GM18517 (cell line): ENCODE measurements around the gene ARID1B.

ENCODE experiments used
- ATAC-seq: cut with Tn5 transposase; IDR thresholded peaks from one replicate; pipeline ENCODE4 v1.9.1; 2021; ENCODE audit warnings: mild to moderate bottlenecking, moderate library complexity; ENCODE audit not compliant: unreplicated experiment

The ARID1B gene

GRCh38 chr6:156790711-156791319 is 13.6 kb downstream of the ARID1B start:
- no peak for ATAC-seq

DNA sequence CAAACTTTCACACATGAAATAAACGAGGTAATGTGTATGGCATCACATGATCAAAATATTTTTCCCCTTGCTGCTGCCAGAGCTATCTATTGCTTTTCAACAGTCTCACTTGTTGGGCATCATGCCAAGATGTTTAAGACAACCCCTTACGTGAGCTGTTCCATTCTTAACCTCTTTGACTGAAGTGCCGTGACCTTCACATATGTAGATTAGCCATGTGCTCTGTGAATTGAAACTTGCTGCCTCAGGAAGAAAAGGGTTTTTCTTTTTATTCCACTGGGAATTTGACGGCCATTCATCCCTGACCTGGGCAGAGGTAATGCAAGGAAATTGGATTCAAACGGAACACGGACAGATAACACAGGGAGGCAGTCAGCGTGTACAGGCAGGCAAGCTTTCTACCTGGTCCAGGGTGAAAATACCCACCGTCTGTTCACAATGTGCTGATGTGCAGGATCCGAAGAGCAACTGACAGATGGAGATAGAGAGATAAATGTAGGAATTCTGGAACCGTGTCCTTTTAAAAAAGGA is 14.2 kb downstream of the ARID1B start:
- peak; percentile 58 for ATAC-seq

GRCh38 chr6:156793200-156793599 is 16.0 kb downstream of the ARID1B start:
- no peak for ATAC-seq

- peak; percentile 47 for ATAC-seq
Measured at GRCh38 chr6:156794546-156795354, 17.6 kb downstream of the ARID1B start.

DNA sequence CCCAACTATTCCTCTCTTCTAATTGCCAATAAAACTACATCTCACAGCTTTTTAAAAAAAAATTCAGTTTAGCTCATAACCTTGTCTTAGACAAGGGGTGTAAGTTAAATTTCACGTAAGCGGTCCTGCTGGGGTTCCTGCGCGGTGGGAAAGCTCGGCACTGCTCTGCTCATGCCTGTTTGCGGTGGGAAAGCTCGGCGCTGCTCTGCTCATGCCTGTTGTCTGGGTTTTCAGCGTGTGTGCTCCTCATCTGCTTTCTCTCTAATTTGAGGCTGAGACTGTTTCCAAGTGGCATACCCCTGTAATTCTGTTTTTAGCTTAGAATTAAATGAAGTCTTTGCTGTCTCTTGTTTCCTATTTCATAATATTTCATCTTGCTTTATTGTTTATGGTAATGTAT is 18.6 kb downstream of the ARID1B start:
- ATAC-seq = no peak

GRCh38 chr6:156796627-156797026 is 19.4 kb downstream of the ARID1B start:
- ATAC-seq = no peak

DNA sequence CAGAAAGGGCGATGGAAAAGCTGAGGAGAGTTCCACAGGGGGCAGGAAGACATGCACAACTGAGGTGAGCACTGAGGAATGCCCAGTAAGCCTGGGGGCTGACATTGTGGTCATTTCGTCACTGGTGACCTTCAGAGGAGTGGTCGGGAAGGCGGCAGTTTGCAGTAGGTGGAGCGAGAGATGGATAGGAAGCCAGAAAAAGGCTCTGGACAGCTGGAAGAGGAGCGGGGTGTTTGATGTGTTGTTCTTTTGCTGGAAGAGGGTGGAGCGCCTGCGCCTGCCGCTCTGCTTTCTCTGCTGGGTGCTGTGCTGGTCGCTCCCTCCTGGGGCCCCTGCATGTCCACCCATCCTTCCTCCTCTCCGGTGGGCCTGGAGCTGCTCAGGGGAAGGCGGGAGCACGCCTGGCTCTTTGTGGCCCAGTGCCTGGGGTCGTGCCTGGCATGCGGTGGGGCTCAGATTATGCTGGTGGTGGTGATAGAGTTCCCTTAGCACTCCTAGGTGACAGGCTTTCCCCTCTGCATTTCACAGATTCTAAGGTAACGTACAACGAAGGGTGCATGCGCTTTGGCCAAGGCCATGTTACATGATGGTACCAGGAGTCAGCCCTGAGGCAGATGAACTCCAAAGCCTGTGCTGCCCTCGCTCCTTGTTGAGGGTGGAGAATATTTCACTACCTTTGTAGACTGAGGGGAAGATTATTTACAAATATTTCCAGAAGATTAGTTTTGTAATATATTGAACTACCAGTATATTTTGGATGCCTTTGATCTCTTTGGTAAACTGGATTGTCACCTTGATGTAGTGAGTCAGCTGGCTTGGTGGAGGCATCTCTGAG is 20.9 kb downstream of the ARID1B start:
- ATAC-seq = no peak

GRCh38 chr6:156801712-156802111 is 24.5 kb downstream of the ARID1B start:
- ATAC-seq = no peak

DNA sequence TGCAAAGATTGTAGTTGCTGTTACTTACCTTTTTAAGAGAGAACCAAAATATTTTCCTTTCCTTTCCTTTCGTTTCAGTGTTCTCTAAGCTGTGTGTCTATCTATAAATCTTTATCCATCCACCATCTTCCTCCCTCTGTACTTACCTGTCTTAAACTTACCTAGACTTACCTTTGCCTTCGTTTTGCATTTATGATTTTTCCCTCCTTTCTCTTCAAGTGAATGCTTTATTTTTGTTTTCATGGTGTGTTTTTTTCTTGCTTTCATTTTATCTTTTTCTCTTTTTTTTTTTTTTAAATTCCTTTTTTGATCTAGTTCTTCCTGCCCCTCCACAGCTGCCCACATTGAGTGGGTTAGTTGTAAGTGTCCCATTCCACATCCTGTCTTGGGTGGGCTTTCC is 26.2 kb downstream of the ARID1B start:
- no peak for ATAC-seq

GRCh38 chr6:156804402-156804801 is 27.2 kb downstream of the ARID1B start:
- no peak for ATAC-seq

- no peak for ATAC-seq
Measured at GRCh38 chr6:156806155-156806554, 29.0 kb downstream of the ARID1B start.

DNA sequence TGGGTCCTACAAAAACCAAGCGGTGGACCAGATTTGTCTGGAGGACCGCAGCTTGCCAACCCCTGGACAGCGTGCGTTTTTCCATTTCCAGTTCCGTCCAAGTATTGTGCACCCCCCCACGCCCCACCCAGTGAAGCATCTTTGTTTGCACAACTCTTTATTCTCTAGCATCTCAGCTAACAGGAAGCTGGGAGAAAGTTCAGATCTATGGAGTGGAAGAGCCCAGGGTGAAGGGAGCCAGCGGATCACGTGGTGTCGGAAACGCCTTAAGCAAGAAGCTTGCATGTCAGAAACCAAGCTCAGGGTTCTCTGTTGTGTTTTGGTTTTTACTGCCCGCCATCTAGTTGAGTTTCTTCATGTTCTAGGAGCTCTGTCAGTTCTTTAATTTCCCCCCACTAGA is 29.9 kb downstream of the ARID1B start:
- ATAC-seq = no peak

GRCh38 chr6:156807795-156808194 is 30.6 kb downstream of the ARID1B start:
- ATAC-seq = no peak

GRCh38 chr6:156808287-156808686 is 31.1 kb downstream of the ARID1B start:
- no peak for ATAC-seq

DNA sequence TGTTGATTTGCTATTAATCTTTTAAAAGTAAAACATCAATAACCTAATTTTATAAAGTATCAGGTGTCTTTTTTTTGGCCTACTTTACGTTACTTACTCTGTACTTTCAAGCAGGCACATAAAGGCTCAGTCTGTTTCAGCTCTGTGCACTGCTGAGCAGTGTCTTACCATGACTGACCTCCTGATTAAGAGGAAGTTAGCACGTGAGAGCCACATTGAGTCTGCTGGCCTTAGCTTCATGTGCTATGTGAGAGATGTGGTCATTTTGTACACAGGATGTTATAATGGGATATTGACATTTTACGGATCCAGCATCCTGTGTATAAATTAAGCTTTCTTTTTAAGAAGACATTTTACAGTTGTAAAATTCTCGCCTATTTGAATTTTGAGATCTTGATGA is 31.9 kb downstream of the ARID1B start:
- ATAC-seq = peak; percentile 78

GRCh38 chr6:156809446-156810178 is 32.4 kb downstream of the ARID1B start:
- ATAC-seq = no peak

- no peak for ATAC-seq
Measured at GRCh38 chr6:156814036-156814581, 36.9 kb downstream of the ARID1B start.

DNA sequence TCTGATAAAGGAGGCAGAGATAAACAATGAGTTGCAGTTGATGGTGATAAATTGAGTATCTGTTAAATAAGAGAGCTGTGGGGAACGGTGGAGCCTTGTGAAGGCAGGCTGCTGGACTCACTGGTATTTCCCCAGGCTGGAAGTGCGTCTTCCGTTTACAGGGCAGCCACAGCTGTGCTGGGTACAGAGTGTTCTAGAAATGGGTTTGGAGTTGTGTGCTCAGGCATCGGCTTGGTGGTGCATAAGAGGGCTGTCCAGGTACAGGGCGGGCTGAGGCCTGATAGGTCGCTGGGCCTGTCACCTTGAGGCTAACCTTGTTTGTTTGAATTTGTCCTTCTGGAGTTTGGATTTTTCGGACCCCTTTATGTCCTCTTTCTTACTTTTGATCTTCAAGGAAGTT is 39.3 kb downstream of the ARID1B start:
- ATAC-seq = no peak

GRCh38 chr6:156820089-156820798 is 43.1 kb downstream of the ARID1B start:
- ATAC-seq = no peak

DNA sequence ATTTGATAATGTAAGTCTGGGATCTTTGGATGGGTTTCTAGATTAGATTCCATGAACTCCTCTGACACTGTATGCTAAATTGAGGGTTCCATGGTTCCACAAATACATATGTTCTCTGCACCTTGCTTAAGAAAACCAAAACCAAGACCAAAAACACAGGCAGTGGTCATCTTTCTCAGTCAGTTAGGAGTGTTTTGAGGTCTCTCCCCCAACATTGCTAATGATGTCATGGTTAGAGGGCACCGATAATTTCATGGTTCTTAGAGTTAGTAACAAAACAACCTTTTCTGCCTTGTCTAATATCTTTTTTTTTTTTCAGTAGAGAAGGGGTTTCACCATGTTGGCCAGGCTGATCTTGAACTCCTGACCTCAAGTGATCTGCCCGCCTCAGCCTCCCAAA is 44.5 kb downstream of the ARID1B start:
- no peak for ATAC-seq
